GM19239 (cell line): Measurements from ENCODE around the gene GBX1.

Experiments used
- DNase-seq: peaks from one replicate; pipeline ENCODE4 v3.0.0; 2011; ENCODE audit warnings: low spot score; ENCODE audit not compliant: insufficient read length
- FAIRE-seq: peaks from 2 replicates; lab custom pipeline; 2011; peaks lifted over from hg19 to GRCh38; lab: Jason Lieb, UNC

GBX1 gene

GRCh38 chr7:151175047-151175792 is 7.7 kb upstream of the GBX1 start:
- no peak for DNase-seq
- FAIRE-seq, result no peak

- DNase-seq, result no peak
- no peak for FAIRE-seq
Observed at GRCh38 chr7:151174246-151175046, 7.0 kb upstream of the GBX1 start.

DNA sequence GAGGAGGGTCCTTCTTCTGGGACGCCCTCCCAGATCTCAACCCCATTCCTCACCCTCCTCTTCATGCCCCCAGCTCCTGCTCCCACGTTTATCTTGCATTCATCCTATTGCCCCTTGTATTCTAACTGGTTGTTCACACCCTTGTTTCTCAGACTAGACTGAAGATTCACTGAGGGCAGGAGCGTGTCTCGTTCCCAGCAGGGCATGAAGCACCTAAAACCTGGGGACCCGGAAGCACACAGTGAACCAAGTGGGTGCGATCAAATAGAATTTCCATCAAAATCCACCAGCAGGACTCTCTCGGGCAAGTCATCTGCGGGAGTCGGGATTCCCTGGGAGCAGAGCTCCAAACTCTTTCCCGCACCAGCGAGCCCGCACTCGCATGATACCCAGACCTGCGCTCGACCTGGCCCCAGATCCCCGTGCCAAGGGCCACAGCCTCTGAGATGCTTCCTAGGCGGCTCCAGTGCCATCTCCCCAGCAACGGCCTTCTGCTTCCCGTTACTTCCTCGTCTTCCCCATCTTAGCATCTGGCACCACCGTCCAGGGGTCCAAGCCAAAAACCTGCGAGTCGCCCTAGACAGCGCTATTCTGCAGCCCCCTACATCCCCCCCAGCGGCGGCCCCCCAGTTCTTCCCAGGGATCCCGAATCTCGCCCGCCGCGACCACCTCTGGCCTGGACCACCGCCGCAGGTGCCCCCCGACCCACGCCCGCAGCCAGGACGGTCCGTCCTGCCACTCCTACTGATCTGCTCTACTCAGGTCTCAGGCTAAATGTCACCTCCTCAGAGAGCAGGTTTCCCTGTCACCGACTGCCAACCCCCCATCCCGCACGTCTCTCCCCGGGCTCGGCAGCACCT is 6.1 kb upstream of the GBX1 start:
- FAIRE-seq, result no peak
- DNase-seq, result no peak

DNA sequence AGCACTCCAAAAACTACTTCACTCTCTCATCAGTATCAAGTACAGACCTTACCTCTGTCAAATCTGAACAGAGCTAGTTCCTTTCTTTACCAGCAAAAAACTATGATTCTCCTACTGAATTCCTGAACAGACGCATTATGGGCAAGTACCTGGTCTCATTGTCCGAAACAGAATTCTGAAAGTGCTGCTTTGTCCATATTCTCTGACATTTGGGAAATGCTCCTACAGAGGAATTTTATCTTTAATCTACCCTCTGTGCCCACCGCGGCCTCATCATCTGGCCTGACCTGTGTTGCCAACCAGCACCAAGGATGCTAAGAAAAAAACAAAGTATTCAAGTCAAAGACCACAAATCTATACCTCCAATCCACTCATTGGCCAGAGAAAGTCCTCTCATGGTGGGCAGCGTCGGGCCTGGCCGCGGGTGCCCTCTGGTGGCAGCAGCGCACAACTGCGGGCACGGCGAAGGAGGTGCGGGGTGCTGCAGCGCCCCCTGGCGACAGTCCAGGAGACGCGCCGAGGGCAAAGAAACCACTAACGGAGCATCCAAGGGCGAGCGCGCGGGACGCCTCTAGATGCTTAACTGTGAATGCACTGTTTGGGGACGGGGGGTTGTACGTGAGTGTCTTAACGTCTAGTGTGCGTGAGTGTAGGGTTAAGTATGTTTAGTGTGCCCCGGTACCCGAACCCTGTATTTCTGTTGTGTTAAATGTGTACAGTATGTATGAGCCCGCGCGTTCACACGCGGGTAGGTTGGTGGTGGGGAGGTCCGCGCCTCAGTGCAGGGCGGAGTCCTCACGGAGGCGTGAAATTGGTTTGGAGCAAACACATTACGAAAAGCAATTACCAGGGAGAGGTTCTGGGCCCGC is 5.0 kb upstream of the GBX1 start:
- FAIRE-seq (peak; percentile 87), DNase-seq (peak; percentile 95)

DNA sequence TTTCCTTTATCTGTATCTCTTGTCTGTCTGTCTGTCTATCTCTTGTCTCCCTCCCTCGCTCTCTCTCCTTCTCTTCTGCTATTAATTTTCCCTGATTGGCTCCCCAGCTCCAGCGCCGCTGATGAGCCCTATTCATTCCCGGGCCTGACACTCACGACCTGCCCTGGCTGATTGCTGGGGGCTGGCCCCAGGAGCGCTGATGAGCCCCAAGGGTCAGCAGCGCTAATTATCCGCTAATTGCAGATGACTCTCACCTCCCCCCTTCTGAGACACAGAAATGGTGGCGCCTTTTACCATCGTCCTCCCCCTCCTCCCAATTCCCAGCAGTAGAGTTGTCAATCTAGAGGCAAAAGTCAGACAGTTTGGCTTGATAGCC is 1.3 kb upstream of the GBX1 start:
- no peak for FAIRE-seq

GRCh38 chr7:151168003-151168786 is 701 bp upstream of the GBX1 start:
- FAIRE-seq, result no peak
- peak; percentile 63 for DNase-seq

More for the DNA sequence above, 1.3 kb upstream of the GBX1 start:
- DNase-seq, result no peak

DNA sequence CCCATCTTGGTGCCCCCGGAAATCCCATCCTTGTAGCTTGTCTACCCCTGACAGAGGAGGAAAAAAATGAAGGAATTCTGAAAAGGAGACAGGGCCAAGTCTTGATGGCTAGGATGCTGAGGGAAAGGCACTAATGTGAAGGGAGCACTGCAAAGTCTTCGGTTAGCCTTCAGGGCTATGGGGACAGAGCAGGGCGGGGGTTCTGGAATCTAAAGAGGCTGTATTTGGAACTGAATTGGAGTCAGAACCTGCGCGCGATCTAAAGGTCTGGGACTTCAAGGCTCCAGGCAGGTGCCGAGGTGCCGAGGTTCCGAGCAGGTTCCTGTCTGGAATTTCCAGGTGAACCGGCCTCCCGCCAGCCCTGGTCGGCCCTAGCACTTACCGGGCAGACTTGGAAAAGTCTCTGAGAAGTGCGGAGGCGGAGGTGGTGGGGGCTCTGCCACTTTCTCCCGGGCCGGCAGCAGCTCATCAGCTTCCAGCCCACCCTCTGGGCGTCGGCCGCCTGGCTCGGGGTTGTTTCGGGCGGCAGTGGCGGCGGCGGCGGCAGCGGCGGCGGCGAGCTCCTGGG is 781 bp downstream of the GBX1 start:
- FAIRE-seq, result no peak
- DNase-seq, result no peak

DNA sequence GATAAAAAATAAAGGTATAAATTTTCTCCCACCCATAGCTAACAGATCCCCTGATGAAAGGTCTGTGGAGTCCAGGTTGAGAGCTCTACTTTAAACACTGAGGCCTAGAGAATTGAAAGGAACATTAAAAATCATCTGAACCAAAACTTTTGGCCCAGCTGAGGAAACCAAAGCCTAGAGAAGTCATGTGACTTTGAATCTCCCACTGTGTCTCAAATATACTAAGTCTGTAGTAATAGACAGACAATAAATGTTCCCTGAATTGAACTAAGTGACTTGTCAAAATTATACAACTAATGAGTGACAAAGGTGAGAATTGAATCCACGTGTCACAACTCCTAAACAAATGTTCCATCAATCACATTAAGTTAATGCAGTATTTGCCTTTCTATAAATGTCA is 5.7 kb downstream of the GBX1 start:
- no peak for FAIRE-seq

GRCh38 chr7:151157645-151158329 is 9.7 kb downstream of the GBX1 start:
- FAIRE-seq, result no peak

More for the DNA sequence above, 5.7 kb downstream of the GBX1 start:
- no peak for DNase-seq

GRCh38 chr7:151152643-151153513 is 14.6 kb downstream of the GBX1 start:
- no peak for FAIRE-seq
- no peak for DNase-seq

More at GRCh38 chr7:151157645-151158329, 9.7 kb downstream of the GBX1 start:
- no peak for DNase-seq

DNA sequence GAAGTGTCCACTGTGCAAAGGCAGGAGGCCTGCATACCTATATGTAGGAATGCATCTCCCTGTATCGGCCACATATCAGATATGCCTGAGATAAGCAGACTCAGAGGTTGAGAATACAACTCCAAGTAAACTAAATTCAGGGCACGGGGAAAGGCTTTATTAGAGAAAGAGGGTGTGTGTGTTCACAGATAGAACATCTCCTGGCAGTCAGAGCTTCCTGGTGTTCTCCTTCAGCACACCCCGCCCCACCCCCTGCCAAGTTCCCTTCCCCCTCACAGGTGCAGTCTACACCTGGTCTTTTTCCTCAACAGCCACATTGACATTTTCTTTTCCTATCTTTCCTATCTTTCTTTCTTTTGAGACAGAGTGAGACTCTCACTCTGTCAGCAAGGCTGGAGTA is 17.1 kb downstream of the GBX1 start:
- no peak for FAIRE-seq
- no peak for DNase-seq

GRCh38 chr7:151148319-151149259 is 18.9 kb downstream of the GBX1 start:
- FAIRE-seq (no peak), DNase-seq (no peak)

DNA sequence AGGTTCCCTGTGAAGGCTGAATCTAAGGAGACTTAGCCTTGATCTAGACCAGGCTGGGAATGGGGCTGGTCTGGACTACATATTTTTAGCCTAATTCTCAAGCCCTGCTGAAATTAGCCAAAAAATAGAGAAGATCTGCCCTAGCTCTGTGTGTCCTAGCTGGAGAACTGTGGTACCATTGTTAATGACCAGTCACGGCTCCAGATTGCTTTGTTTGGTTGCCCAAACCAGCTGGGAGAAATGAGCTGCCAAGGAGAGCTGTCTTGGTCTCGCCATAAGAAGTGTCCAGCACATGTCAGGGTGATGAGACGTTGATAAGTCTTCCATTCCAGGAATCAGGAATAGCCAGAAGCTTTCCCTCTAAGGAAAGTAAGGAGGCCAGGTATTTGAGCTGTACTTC is 20.7 kb downstream of the GBX1 start:
- FAIRE-seq (no peak), DNase-seq (no peak)

DNA sequence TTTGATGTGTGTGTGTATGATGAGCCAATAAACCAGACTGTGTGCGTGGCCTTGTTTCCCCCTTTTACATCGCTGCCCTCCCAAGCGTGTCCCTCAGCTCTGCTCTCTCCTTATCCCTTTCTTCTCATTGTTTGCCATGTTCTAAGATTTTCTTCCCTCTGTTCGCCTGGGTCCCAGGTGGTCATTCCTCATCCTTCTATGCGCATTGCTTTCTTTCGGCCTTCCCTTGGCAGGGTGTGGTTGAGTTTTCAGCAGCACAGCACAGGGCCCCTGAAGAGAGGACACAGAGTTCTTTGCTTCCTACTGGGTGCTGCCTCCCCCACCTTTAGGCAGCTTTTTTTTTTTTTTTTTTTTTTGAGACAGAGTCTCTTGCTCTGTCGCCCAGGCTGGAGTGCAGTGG is 23.1 kb downstream of the GBX1 start:
- DNase-seq (no peak), FAIRE-seq (no peak)

- FAIRE-seq, result no peak
- DNase-seq, result no peak
Observed at GRCh38 chr7:151143261-151144015, 24.1 kb downstream of the GBX1 start.
